MCF 10A (cell line): ENCODE results near the gene CCT3. TPM values are rescaled to one million over a fixed set of nuclear protein-coding genes. Genes with fewer than 3 reads are reported as not detected.

Experiments used
- BruUV-seq: library from RNA; stranded (reverse); fragments of 400-500 nt; replicated peaks from 2 replicates; lab custom pipeline; 2021; lab: Mats Ljungman, UMichigan
- CTCF ChIA-PET: fragments of 300-600 bp; sonication (Branson Sonifier 250); formaldehyde crosslinking; extraction: SDS; loops from one replicate; lab custom pipeline; 2021; ENCODE audit warnings: antibody characterized with exemption, inconsistent platforms; lab: Yijun Ruan, JAX
- POLR2A ChIA-PET: fragments of 300-600, 350-650 bp; sonication (Branson Sonifier 250); formaldehyde crosslinking; extraction: SDS; loops from one replicate; lab custom pipeline; 2020; ENCODE audit warnings: antibody characterized with exemption, inconsistent platforms; lab: Yijun Ruan, JAX
- DNase-seq: peaks from one replicate; pipeline ENCODE4 v3.0.0-alpha.2; 2018; ENCODE audit not compliant: unreplicated experiment
- H3K27ac Mint-ChIP-seq: one replicate; pipeline ENCODE4 v1.8.0; 2022; ENCODE audit warnings: mild to moderate bottlenecking, low read depth, mixed read lengths; ENCODE audit not compliant: unreplicated experiment
- H3K27me3 Mint-ChIP-seq: one replicate; pipeline ENCODE4 v1.8.0; 2022; ENCODE audit warnings: mixed read lengths; ENCODE audit not compliant: insufficient read depth, unreplicated experiment
- H3K36me3 Mint-ChIP-seq: one replicate; pipeline ENCODE4 v1.8.0; 2022; ENCODE audit warnings: mild to moderate bottlenecking, moderate library complexity, mixed read lengths; ENCODE audit not compliant: insufficient read depth, unreplicated experiment
- H3K4me1 Mint-ChIP-seq: one replicate; pipeline ENCODE4 v1.8.0; 2022; ENCODE audit warnings: mixed read lengths; ENCODE audit not compliant: insufficient read depth, unreplicated experiment
- H3K4me3 Mint-ChIP-seq: one replicate; pipeline ENCODE4 v1.8.0; 2022; ENCODE audit warnings: mild to moderate bottlenecking, moderate library complexity, mixed read lengths; ENCODE audit not compliant: unreplicated experiment
- H3K9me3 Mint-ChIP-seq: one replicate; pipeline ENCODE4 v1.8.0; 2022; ENCODE audit warnings: mixed read lengths; ENCODE audit not compliant: unreplicated experiment
- intact Hi-C: fragments of 100-400 bp; cut with micrococcal nuclease; formaldehyde crosslinking; loops from 2 replicates; pipeline ENCODE4 v1.14.1; 2022
- total RNA-seq: library from RNA; stranded (reverse); gene quantifications from 2 replicates; pipeline ENCODE4 v1.2.3, GENCODE V29; 2022
- TF ChIP-seq, protein P1 (sequence below): fragments of 200-600 bp; IDR thresholded peaks from one replicate; pipeline ENCODE4 v1.8.0; 2022; ENCODE audit warnings: antibody characterized with exemption, mild to moderate bottlenecking; ENCODE audit not compliant: unreplicated experiment

Gene CCT3
- total RNA-seq, 1 experiment from 2014 or later = 574 TPM

DNA sequence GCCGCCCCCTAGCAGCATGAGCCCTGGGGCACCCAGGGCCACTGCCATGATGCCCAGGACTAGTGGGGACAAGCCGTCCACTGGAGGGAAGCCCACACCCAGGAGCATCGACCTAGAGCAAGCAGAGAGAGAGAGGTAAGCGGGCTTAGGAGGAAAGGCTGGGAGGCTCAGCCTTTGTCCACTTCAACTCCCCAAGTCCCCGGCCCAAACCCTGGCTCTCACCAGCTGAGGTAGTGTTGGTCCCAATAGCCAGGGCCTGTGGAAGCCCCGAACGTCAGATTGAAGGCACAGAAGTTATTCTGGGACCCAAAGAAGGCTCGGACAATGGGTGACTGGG, 45.0 kb downstream of the CCT3 start:
- no TSS peak for BruUV-seq
- CTCF ChIA-PET = no interaction called here
- POLR2A ChIA-PET = interaction anchor here (1.4 to 13.5 kb wide), 2 partner anchors 9 to 10 kb away, joined by 4 to 210 read pairs; partner anchors contain the start of genes SMG5 and TMEM79
- DNase-seq = no peak
- Mint-ChIP-seq H3K4me1 (peaks cover 19% of the 10 kb centered on the region), H3K27me3 (no peaks in the 10 kb centered on the region), H3K4me3 (no peak overlapping the region), H3K27ac (peak overlapping the region; percentile 46), H3K9me3 (no peaks in the 10 kb centered on the region), H3K36me3 (peaks cover 30% of the 10 kb centered on the region)
- TF ChIP-seq, protein P1, sequence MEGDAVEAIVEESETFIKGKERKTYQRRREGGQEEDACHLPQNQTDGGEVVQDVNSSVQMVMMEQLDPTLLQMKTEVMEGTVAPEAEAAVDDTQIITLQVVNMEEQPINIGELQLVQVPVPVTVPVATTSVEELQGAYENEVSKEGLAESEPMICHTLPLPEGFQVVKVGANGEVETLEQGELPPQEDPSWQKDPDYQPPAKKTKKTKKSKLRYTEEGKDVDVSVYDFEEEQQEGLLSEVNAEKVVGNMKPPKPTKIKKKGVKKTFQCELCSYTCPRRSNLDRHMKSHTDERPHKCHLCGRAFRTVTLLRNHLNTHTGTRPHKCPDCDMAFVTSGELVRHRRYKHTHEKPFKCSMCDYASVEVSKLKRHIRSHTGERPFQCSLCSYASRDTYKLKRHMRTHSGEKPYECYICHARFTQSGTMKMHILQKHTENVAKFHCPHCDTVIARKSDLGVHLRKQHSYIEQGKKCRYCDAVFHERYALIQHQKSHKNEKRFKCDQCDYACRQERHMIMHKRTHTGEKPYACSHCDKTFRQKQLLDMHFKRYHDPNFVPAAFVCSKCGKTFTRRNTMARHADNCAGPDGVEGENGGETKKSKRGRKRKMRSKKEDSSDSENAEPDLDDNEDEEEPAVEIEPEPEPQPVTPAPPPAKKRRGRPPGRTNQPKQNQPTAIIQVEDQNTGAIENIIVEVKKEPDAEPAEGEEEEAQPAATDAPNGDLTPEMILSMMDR = no peak
- intact Hi-C loops = no loop called here

DNA sequence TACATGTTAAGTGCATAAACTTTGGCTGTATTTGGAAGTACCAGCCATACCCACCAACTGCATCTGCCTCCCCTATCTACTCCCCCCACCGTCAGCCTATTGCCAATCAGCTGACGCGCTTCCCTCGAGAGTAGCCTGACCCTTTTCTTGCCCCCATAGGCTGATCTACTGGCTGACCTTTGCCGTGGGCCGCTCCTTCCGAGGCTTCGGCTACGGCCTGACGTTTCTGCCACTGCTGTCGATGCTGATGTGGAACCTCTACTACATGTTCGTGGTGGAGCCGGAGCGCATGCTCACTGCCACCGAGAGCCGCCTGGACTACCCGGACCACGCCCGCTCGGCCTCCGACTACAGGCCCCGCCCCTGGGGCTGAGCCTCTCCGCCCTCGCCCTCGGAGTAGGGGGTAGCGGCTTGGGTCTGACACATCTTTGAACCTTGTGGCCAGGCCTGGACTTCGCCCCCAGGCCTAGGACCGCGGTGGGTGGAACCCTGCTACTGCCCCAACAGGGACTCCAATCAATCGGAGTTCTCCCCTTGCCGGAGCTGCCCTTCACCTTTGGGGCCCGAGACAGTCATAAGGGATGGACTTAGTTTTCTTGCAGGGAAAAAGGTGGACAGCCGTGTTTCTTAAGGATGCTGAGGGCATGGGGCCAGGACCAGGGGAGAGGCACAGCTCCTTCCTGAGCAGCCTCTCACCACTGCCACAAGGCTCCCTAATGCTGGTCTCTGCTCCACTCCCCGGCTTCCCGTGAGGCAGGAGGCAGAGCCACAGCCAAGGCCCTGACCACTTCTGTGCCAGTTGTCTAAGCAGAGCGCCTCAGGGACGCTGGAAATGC, 46.6 kb downstream of the CCT3 start:
- no TSS peak for BruUV-seq
- POLR2A ChIA-PET = interaction anchor here (1.1 kb wide), 1 partner anchor 9 kb away, joined by 5 read pairs; the partner anchor contains the start of gene SMG5

DNA sequence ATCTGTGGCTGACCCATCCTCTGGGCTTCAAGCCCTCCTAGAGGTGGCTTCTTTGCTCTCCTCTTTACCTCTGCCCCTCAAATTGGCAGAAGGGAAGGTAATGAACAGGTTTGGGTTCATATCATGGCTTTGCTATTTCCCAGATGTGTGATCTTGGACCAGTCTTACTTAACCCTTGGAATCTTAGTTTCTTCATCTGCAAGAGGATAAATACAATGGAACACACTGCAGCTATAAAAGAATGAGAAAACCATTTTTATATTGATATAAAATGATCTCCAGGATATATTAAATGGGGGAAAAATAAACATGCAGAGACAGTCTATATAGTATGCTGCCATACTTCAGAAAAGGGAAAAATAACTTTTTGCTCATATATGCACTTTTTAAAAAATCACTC, 48.2 kb downstream of the CCT3 start:
- no peak overlapping the region for H3K4me3 Mint-ChIP-seq

More for the DNA sequence above, 46.6 kb downstream of the CCT3 start:
- CTCF ChIA-PET = interaction anchor here (1.2 to 1.4 kb wide), 2 partner anchors 28 to 194 kb away, joined by 3 to 4 read pairs; no protein-coding TSS in a partner anchor
- H3K4me1 Mint-ChIP-seq = peaks cover 19% of the 10 kb centered on the region
- intact Hi-C loops = no loop called here
- TF ChIP-seq, protein P1 = no peak
- no peak overlapping the region for H3K27ac Mint-ChIP-seq
- H3K36me3 Mint-ChIP-seq = peaks cover 39% of the 10 kb centered on the region
- no peaks in the 10 kb centered on the region for H3K27me3 Mint-ChIP-seq
- no peaks in the 10 kb centered on the region for H3K9me3 Mint-ChIP-seq
- DNase-seq = no peak
- H3K4me3 Mint-ChIP-seq = no peak overlapping the region

DNA sequence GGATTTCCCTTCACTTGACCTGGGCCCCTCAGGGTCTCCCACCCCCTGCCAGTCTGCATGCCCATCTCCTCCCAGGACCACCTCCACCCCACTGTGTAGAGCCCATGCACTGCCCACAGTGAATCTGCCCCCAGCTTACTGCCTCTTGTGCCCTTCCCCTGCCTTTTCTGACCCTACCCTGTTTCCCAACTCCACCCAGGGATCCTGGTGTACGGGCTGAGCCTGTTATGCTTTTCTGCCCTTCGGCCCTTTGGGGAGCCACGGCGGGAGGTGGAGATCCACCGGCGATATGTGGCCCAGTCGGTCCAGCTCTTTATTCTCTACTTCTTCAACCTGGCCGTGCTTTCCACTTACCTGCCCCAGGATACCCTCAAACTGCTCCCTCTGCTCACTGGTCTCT, 52.0 kb downstream of the CCT3 start:
- H3K9me3 Mint-ChIP-seq = no peaks in the 10 kb centered on the region
- peaks cover 24% of the 10 kb centered on the region for H3K36me3 Mint-ChIP-seq
- H3K27me3 Mint-ChIP-seq = no peaks in the 10 kb centered on the region
- H3K27ac Mint-ChIP-seq = no peak overlapping the region
- no peak for DNase-seq
- TF ChIP-seq, protein P1 = no peak
- ChIA-PET POLR2A (interaction anchor here (10.4 kb wide), 1 partner anchor 14 kb away, joined by 210 read pairs; the partner anchor contains the start of genes GLMP and VHLL), CTCF (interaction anchor here (0.7 to 1.1 kb wide), 2 partner anchors 40 to 219 kb away, joined by 3 read pairs; no protein-coding TSS in a partner anchor)
- intact Hi-C loops = no loop called here
- no TSS peak for BruUV-seq
- H3K4me1 Mint-ChIP-seq = peaks cover 28% of the 10 kb centered on the region
- no peak overlapping the region for H3K4me3 Mint-ChIP-seq

More for the DNA sequence above, 48.2 kb downstream of the CCT3 start:
- POLR2A ChIA-PET = no interaction called here
- no peaks in the 10 kb centered on the region for H3K27me3 Mint-ChIP-seq
- H3K4me1 Mint-ChIP-seq = peaks cover 19% of the 10 kb centered on the region
- intact Hi-C loops = no loop called here
- DNase-seq = no peak
- TF ChIP-seq, protein P1 = no peak
- CTCF ChIA-PET = interaction anchor here (0.7 kb wide), 1 partner anchor 64 kb away, joined by 4 read pairs; no protein-coding TSS in a partner anchor
- H3K9me3 Mint-ChIP-seq = no peaks in the 10 kb centered on the region
- BruUV-seq = no TSS peak
- H3K27ac Mint-ChIP-seq = no peak overlapping the region
- peaks cover 36% of the 10 kb centered on the region for H3K36me3 Mint-ChIP-seq
